K562 (cell line): ENCODE data around the gene KBTBD12. TPM values are rescaled to one million over a fixed set of nuclear protein-coding genes. Genes with fewer than 3 reads are reported as not detected.

Experiments
- ATAC-seq: fragments of 200-7000 bp; cut with Tn5 transposase; 3 replicates; pipeline ENCODE4 v1.9.1; 2020; ENCODE audit warnings: moderate library complexity
- BruUV-seq: library from RNA; stranded (reverse); fragments of 400-500 nt; replicated peaks from 2 replicates; lab custom pipeline; 2021; lab: Mats Ljungman, UMichigan
- CTCF ChIA-PET: fragments of 300-600 bp; formaldehyde crosslinking; extraction: SDS; loops from one replicate; lab custom pipeline; 2021; ENCODE audit warnings: low intra/inter-chr PET ratio; lab: Yijun Ruan, JAX
- POLR2A ChIA-PET: fragments of 300-600, 350-650 bp; sonication (Branson Sonifier 250); formaldehyde crosslinking; extraction: SDS; loops from one replicate; lab custom pipeline; 2021; ENCODE audit warnings: antibody characterized with exemption, inconsistent platforms; lab: Yijun Ruan, JAX
- DNase-seq, 4 experiments: peaks; one replicate each; pipeline versions ENCODE4 v3.0.0 to v3.0.0-alpha.2; 2011 to 2018; ENCODE audit warnings: low spot score in 3 of 4, mixed read lengths in 3 of 4; ENCODE audit errors: extremely low read depth in 1 of 4
- FAIRE-seq: peaks from 2 replicates; lab custom pipeline; 2011; peaks lifted over from hg19 to GRCh38; lab: Jason Lieb, UNC
- H2AFZ ChIP-seq: 2 replicates; pipeline ENCODE4 v1.6.0; 2011; ENCODE audit warnings: low read depth, low read length, control low read depth, inconsistent platforms
- H3K27ac ChIP-seq: fragments of 200-600 bp; 3 replicates; pipeline ENCODE4 v1.8.0; 2011; ENCODE audit warnings: low read depth, mild to moderate bottlenecking, control low read depth, inconsistent platforms, low read length, moderate library complexity, mixed read lengths; ENCODE audit errors: extremely low read depth
- H3K27me3 ChIP-seq, 2 experiments: fragments of 300-600 bp in 1 of 2; 2 replicates in 1 of 2; 3 replicates in 1 of 2; pipeline versions ENCODE4 v1.6.0 to v1.8.0; 2011; ENCODE audit warnings: inconsistent platforms in 2 of 2, low read length in 2 of 2, mild to moderate bottlenecking in 1 of 2, mixed read lengths in 1 of 2, moderate library complexity in 1 of 2; ENCODE audit not compliant: control insufficient read depth in 2 of 2, insufficient read depth in 2 of 2
- H3K36me3 ChIP-seq: fragments of 300-600 bp; 3 replicates; pipeline ENCODE4 v1.8.0; 2011; ENCODE audit warnings: mild to moderate bottlenecking, low read length, inconsistent platforms; ENCODE audit not compliant: control insufficient read depth, insufficient read depth
- H3K4me1 ChIP-seq, 2 experiments: fragments of 200-600 bp in 1 of 2; replicated peaks in 1 of 2; 2 replicates in 1 of 2; 3 replicates in 1 of 2; pipeline versions ENCODE4 v1.5.1 to v1.8.0; 2011; ENCODE audit warnings: inconsistent platforms in 2 of 2, low read length in 2 of 2, mild to moderate bottlenecking in 1 of 2, mixed read lengths in 1 of 2, moderate library complexity in 1 of 2; ENCODE audit not compliant: control insufficient read depth in 2 of 2, insufficient read depth in 2 of 2
- H3K4me2 ChIP-seq: 2 replicates; pipeline ENCODE4 v1.6.1; 2011; ENCODE audit warnings: low read length, control low read depth, inconsistent platforms, mixed read lengths; ENCODE audit not compliant: insufficient read depth
- H3K4me3 ChIP-seq: fragments of 200-600 bp; sonication (generic), shearing (Covaris generic); 2 replicates; pipeline ENCODE4 v1.5.1; 2016; ENCODE audit warnings: control low read depth, inconsistent platforms
- H3K79me2 ChIP-seq: fragments of 200-600 bp; 3 replicates; pipeline ENCODE4 v1.8.0; 2011; ENCODE audit warnings: low read length, inconsistent platforms; ENCODE audit not compliant: control insufficient read depth, insufficient read depth
- H3K9ac ChIP-seq, 2 experiments: 2 replicates each; pipeline versions ENCODE4 v1.6.0 to v1.6.1; 2011; ENCODE audit warnings: low read depth in 2 of 2, low read length in 2 of 2, control low read depth in 1 of 2, inconsistent platforms in 1 of 2, mild to moderate bottlenecking in 1 of 2, mixed read lengths in 1 of 2; ENCODE audit not compliant: insufficient read depth in 1 of 2
- H3K9me1 ChIP-seq: one replicate; pipeline ENCODE4 v1.6.0; 2011; ENCODE audit warnings: inconsistent platforms, mild to moderate bottlenecking, low read length, moderate library complexity; ENCODE audit not compliant: control insufficient read depth, insufficient read depth
- H3K9me3 ChIP-seq: replicated peaks from 2 replicates; pipeline ENCODE4 v1.5.1; 2011; ENCODE audit warnings: low read depth, low read length, inconsistent platforms; ENCODE audit not compliant: control insufficient read depth, insufficient read depth
- H4K20me1 ChIP-seq: replicated peaks from 2 replicates; pipeline ENCODE4 v1.6.1; 2011; ENCODE audit warnings: low read length, inconsistent platforms, mixed read lengths; ENCODE audit not compliant: control insufficient read depth, insufficient read depth
- GATA2 ChIP-seq: sonication (generic); formaldehyde crosslinking; IDR thresholded peaks from 2 replicates; pipeline ENCODE4 v1.4.0; 2020; ENCODE audit warnings: mild to moderate bottlenecking, missing genetic modification reagents
- HDAC2 ChIP-seq: fragments of 450-650 bp; IDR thresholded peaks from 2 replicates; pipeline ENCODE4 v1.6.1; 2016; ENCODE audit warnings: mild to moderate bottlenecking
- HDAC6 ChIP-seq: IDR thresholded peaks from 2 replicates; pipeline ENCODE4 v1.6.1; 2012; ENCODE audit warnings: low read depth, mild to moderate bottlenecking, control low read depth, inconsistent platforms, low read length, moderate library complexity
- POLR2AphosphoS5 ChIP-seq: IDR thresholded peaks from 2 replicates; pipeline ENCODE4 v1.6.1; 2011; ENCODE audit warnings: mild to moderate bottlenecking, low read depth, low read length, moderate library complexity; ENCODE audit not compliant: control insufficient read depth, insufficient read depth
- RBM15 ChIP-seq: fragments of 200-400 bp; formaldehyde crosslinking; IDR thresholded peaks from 2 replicates; pipeline ENCODE4 v1.6.1; 2018; ENCODE audit warnings: mild to moderate bottlenecking, low read length, moderate library complexity; ENCODE audit not compliant: insufficient read depth
- RFX7 ChIP-seq: fragments of 250-450 bp; sonication (Bioruptor Pico); IDR thresholded peaks from 2 replicates; pipeline ENCODE4 v1.5.1; 2021; ENCODE audit warnings: mild to moderate bottlenecking
- ZBTB33 ChIP-seq: sonication (generic); formaldehyde crosslinking; IDR thresholded peaks from 2 replicates; pipeline ENCODE4 v1.8.1; 2023; ENCODE audit warnings: mild to moderate bottlenecking, missing genetic modification reagents
- ZNF644 ChIP-seq: fragments of 200-800 bp; sonication (Bioruptor generic); IDR thresholded peaks from 2 replicates; pipeline ENCODE4 v1.6.1; 2016; ENCODE audit warnings: low read depth, missing genetic modification characterization, missing compliant biosample characterization
- WGBS: fragments of 100-300 bp; shearing (Covaris generic); methylation state at CpG from one replicate; pipeline ENCODE4 v1.1.6; 2016; ENCODE audit warnings: low coverage, mixed read lengths; ENCODE audit not compliant: insufficient coverage; ENCODE audit errors: missing lambda C conversion rate; 5-methylcytosine and 5-hydroxymethylcytosine counted together
- in situ Hi-C: fragments of 300-500 bp; cut with MboI; formaldehyde crosslinking; loops from 4 replicates; pipeline ENCODE4 v1.15.0; 2018; ENCODE audit warnings: inconsistent platforms, mixed read lengths
- intact Hi-C: fragments of 100-400 bp; cut with micrococcal nuclease; formaldehyde crosslinking; loops from 2 replicates; pipeline ENCODE4 v1.14.2; 2022
- polyA plus RNA-seq, 8 experiments: library from polyadenylated mRNA; depleted of rRNA in 4 of 8; stranded (reverse) in 5 of 8; unstranded in 3 of 8; fragments of >200 nt; fragmentation: Nextera tagmentation in 2 of 8; fragmentation: Illumina TruSeq in 1 of 8; extraction: Ambion mirVana in 2 of 8; extraction: Trizol in 1 of 8; gene quantifications; 2 replicates each; pipeline versions ENCODE4 v1.2.1 to v1.2.3, GENCODE V29; 2011 to 2014; ENCODE audit warnings: inconsistent platforms in 1 of 8, missing spikeins in 1 of 8
- total RNA-seq, 7 experiments: library from RNA; depleted of rRNA in 6 of 7; stranded (reverse); fragments of >200 nt in 6 of 7; fragmentation: Illumina TruSeq in 2 of 7; extraction: Trizol in 2 of 7; gene quantifications; 2 replicates each; pipeline versions ENCODE4 v1.2.1 to v1.2.3, GENCODE V29; 2011 to 2021; ENCODE audit warnings: low replicate concordance in 1 of 7

The KBTBD12 gene
- total and polyA plus RNA-seq, 9 of the 15 experiments (the other 6 are each of a cell fraction or from before 2014, with no cell fraction given), result not detected

- H3K4me2 ChIP-seq, result no peak overlapping the region
- ATAC-seq, result no peak
- no peaks in the 10 kb centered on the region for H3K36me3 ChIP-seq
- H3K79me2 ChIP-seq, result no peaks in the 10 kb centered on the region
- TF ChIP-seq POLR2AphosphoS5, result no peak
- TF ChIP-seq, all 486 proteins: peak for 0
- Histone ChIP-seq H3K27ac (no peak overlapping the region), H2AFZ (no peak overlapping the region), H3K27me3 (peaks cover 0 to 9% of the 10 kb centered on the region in 2 experiments; a peak in 3 of 5 replicates), H3K4me1 (no peaks in the 10 kb centered on the region), H3K4me3 (no peak overlapping the region), H3K9me3 (no peaks in the 10 kb centered on the region), H3K9ac (no peak overlapping the region), H3K9me1 (no peaks in the 10 kb centered on the region), H4K20me1 (no peaks in the 10 kb centered on the region)
- ChIA-PET POLR2A (no interaction called here), CTCF (no interaction called here)
- DNase-seq, result no peak
- FAIRE-seq, result no peak
- BruUV-seq, result no TSS peak
- in situ Hi-C loops, result no loop called here
- WGBS, result 1% methylated on average over 6 of the region's 6 CpGs
- intact Hi-C loops, result no loop called here
These were observed 38.3 kb downstream of the KBTBD12 start for GRCh38 chr3:127953091-127954035.

GRCh38 chr3:127954640-127955039, 39.6 kb downstream of the KBTBD12 start:
- H3K4me1 ChIP-seq, result no peaks in the 10 kb centered on the region
- FAIRE-seq (no peak), DNase-seq (no peak), ATAC-seq (no peak)
- ChIA-PET CTCF (no interaction called here), POLR2A (no interaction called here)
- H3K36me3 ChIP-seq, result no peaks in the 10 kb centered on the region
- H3K4me3 ChIP-seq, result no peak overlapping the region
- H3K79me2 ChIP-seq, result no peaks in the 10 kb centered on the region
- no peaks in the 10 kb centered on the region for H3K9me1 ChIP-seq
- intact Hi-C loops, result no loop called here
- H3K9me3 ChIP-seq, result no peaks in the 10 kb centered on the region
- no peak overlapping the region for H3K27ac ChIP-seq
- H2AFZ ChIP-seq, result no peak overlapping the region
- H4K20me1 ChIP-seq, result no peaks in the 10 kb centered on the region
- no peak overlapping the region for H3K9ac ChIP-seq
- no TSS peak for BruUV-seq
- 3% methylated on average over 6 of the region's 6 CpGs for WGBS
- H3K27me3 ChIP-seq, result peaks cover 0 to 7% of the 10 kb centered on the region in 2 experiments; a peak in 3 of 5 replicates
- TF ChIP-seq HDAC2 (no peak), ZNF644 (tag) (no peak), ZBTB33 (CRISPR knock-in tag) (no peak), GATA2 (CRISPR knock-in tag) (no peak), HDAC6 (no peak), RBM15 (no peak), RFX7 (CRISPR knock-in tag) (no peak)
- TF ChIP-seq, all 486 proteins: peak for 0
- no peak overlapping the region for H3K4me2 ChIP-seq
- in situ Hi-C loops, result no loop called here
